Measurements from ENCODE around the gene MYOCD. TPM values are rescaled to one million over a fixed set of nuclear protein-coding genes. Genes with fewer than 3 reads are reported as not detected.

Gene MYOCD
- total RNA-seq, 1 experiment from 2014 or later, result not detected

DNA sequence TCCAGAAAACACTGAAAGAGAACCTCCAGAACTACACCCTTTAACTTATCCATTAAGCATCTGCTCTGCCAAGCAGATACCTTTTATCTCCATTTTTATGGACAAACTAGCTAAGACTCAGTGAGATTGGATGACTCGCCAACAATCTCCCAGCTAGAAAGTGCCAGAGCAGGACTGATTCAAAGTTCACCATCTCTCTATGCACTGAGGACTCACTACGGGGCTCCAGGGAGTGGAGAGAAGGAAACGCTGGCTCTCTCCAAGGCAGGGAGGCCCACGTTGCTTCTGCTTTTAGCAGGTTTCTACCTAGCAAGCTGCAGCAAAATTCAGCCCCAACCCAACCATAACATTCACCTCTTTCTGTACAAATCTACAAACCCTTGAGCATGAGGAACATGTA is 70.8 kb downstream of the MYOCD start:
- Histone ChIP-seq H3K36me3 (ENCODE audit: control insufficient read depth in 1 of 2, insufficient read depth in 2 of 2, low read length in 2 of 2) (no peaks in the 10 kb centered on the region), H3K4me1 (ENCODE audit: control insufficient read depth in 1 of 2, insufficient read depth in 2 of 2, low read length in 2 of 2) (peaks cover 7 to 9% of the 10 kb centered on the region in 2 experiments), H3K79me2 (ENCODE audit: insufficient read depth, low read length) (no peaks in the 10 kb centered on the region), H4K20me1 (ENCODE audit: insufficient read depth) (no peaks in the 10 kb centered on the region), H3K9me3 (ENCODE audit: control insufficient read depth in 1 of 2, insufficient read depth in 1 of 2, low read depth in 1 of 2, low read length in 2 of 2) (no peaks in the 10 kb centered on the region), H3K4me3 (replicated peaks in 1 of 2; ENCODE audit: low read depth in 1 of 2, low read length in 2 of 2) (no peak overlapping the region), H3K4me2 (ENCODE audit: low read length) (no peak overlapping the region), H3K27ac (ENCODE audit: low read depth, low read length) (no peak overlapping the region), H3K27me3 (ENCODE audit: insufficient read depth, low read length) (0 out of 2 replicates have a peak, but pooled peaks cover 4% of the 10 kb centered on the region), H3K9ac (ENCODE audit: low read length) (no peak overlapping the region), H3K9me2 (ENCODE audit: insufficient read depth) (no peaks in the 10 kb centered on the region), H2AFZ (ENCODE audit: low read depth, low read length, poor library complexity, severe bottlenecking) (no peak overlapping the region)
- BruUV-seq (replicated peaks), result no TSS peak
- ChIA-PET RAD21 (ENCODE audit: low non-redundant PET in 1 of 2, low total read pairs in 2 of 2, uncharacterized antibody in 2 of 2, unreplicated experiment in 2 of 2) (no interaction called here), CTCF (no interaction called here), POLR2A (no interaction called here)
- TF ChIP-seq JUND (IDR thresholded peaks at IDR 0.05) (no peak), CBX3 (IDR thresholded peaks at IDR 0.05; ENCODE audit: low read depth) (no peak), CEBPB (IDR thresholded peaks at IDR 0.05; ENCODE audit: low read depth) (no peak), POLR2A (IDR thresholded peaks at IDR 0.05; ENCODE audit: borderline replicate concordance, extremely low read depth, insufficient read depth, insufficient read length) (no peak), ZFX (IDR thresholded peaks at IDR 0.05) (no peak), EZH2 (IDR thresholded peaks at IDR 0.05) (no peak), EGR1 (IDR thresholded peaks at IDR 0.05; ENCODE audit: low read depth) (no peak), EZH2phosphoT487 (IDR thresholded peaks at IDR 0.05; ENCODE audit: borderline replicate concordance) (no peak), YY1 (IDR thresholded peaks at IDR 0.05; ENCODE audit: extremely low read depth, insufficient replicate concordance, low read depth, low read length) (no peak), SRF (IDR thresholded peaks at IDR 0.05; ENCODE audit: low read depth) (no peak), TCF7L2 (IDR thresholded peaks at IDR 0.05; ENCODE audit: borderline replicate concordance, extremely low read depth, insufficient read depth, insufficient read length) (no peak), SIN3A (IDR thresholded peaks at IDR 0.05; ENCODE audit: low read depth) (no peak)
- TF ChIP-seq, protein P1, sequence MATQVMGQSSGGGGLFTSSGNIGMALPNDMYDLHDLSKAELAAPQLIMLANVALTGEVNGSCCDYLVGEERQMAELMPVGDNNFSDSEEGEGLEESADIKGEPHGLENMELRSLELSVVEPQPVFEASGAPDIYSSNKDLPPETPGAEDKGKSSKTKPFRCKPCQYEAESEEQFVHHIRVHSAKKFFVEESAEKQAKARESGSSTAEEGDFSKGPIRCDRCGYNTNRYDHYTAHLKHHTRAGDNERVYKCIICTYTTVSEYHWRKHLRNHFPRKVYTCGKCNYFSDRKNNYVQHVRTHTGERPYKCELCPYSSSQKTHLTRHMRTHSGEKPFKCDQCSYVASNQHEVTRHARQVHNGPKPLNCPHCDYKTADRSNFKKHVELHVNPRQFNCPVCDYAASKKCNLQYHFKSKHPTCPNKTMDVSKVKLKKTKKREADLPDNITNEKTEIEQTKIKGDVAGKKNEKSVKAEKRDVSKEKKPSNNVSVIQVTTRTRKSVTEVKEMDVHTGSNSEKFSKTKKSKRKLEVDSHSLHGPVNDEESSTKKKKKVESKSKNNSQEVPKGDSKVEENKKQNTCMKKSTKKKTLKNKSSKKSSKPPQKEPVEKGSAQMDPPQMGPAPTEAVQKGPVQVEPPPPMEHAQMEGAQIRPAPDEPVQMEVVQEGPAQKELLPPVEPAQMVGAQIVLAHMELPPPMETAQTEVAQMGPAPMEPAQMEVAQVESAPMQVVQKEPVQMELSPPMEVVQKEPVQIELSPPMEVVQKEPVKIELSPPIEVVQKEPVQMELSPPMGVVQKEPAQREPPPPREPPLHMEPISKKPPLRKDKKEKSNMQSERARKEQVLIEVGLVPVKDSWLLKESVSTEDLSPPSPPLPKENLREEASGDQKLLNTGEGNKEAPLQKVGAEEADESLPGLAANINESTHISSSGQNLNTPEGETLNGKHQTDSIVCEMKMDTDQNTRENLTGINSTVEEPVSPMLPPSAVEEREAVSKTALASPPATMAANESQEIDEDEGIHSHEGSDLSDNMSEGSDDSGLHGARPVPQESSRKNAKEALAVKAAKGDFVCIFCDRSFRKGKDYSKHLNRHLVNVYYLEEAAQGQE (IDR thresholded peaks at IDR 0.05; ENCODE audit: low read depth), result no peak
- TF ChIP-seq, protein P2, sequence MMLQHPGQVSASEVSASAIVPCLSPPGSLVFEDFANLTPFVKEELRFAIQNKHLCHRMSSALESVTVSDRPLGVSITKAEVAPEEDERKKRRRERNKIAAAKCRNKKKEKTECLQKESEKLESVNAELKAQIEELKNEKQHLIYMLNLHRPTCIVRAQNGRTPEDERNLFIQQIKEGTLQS (IDR thresholded peaks at IDR 0.05), result no peak
- TF ChIP-seq, protein P3, sequence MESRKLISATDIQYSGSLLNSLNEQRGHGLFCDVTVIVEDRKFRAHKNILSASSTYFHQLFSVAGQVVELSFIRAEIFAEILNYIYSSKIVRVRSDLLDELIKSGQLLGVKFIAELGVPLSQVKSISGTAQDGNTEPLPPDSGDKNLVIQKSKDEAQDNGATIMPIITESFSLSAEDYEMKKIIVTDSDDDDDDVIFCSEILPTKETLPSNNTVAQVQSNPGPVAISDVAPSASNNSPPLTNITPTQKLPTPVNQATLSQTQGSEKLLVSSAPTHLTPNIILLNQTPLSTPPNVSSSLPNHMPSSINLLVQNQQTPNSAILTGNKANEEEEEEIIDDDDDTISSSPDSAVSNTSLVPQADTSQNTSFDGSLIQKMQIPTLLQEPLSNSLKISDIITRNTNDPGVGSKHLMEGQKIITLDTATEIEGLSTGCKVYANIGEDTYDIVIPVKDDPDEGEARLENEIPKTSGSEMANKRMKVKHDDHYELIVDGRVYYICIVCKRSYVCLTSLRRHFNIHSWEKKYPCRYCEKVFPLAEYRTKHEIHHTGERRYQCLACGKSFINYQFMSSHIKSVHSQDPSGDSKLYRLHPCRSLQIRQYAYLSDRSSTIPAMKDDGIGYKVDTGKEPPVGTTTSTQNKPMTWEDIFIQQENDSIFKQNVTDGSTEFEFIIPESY (IDR thresholded peaks at IDR 0.05; ENCODE audit: extremely low read depth, insufficient replicate concordance, low read length), result no peak
- TF ChIP-seq, protein P4, sequence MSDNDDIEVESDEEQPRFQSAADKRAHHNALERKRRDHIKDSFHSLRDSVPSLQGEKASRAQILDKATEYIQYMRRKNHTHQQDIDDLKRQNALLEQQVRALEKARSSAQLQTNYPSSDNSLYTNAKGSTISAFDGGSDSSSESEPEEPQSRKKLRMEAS (IDR thresholded peaks at IDR 0.05), result no peak
- no peak for ATAC-seq
- no peak for DNase-seq (ENCODE audit: low read depth, low spot score)
- intact Hi-C loops (cut with micrococcal nuclease), result no loop called here
